ENCODE measurements around the gene UPK2.

Gene UPK2

GRCh38 chr11:118956094-118956846, at the start of gene UPK2:
UPK2 (plus strand) TSS chr11:118956298; CDS start chr11:118956351, 53 bp downstream.
- peak; percentile 1 for DNase-seq

GRCh38 chr11:118907051-118908042, 48.8 kb upstream of the UPK2 start:
- peak; percentile 20 for DNase-seq

GRCh38 chr11:118908264-118908663, 47.8 kb upstream of the UPK2 start:
- DNase-seq, result no peak

- peak; percentile 70 for DNase-seq
Observed at GRCh38 chr11:118908901-118909618, 47.0 kb upstream of the UPK2 start.

GRCh38 chr11:118909619-118910308, 46.3 kb upstream of the UPK2 start:
- no peak for DNase-seq

GRCh38 chr11:118910309-118911112, 45.6 kb upstream of the UPK2 start:
- no peak for DNase-seq

- DNase-seq, result no peak
Observed at GRCh38 chr11:118911113-118911879, 44.8 kb upstream of the UPK2 start.

GRCh38 chr11:118911880-118912741, 44.0 kb upstream of the UPK2 start:
- no peak for DNase-seq

- DNase-seq, result no peak
Observed at GRCh38 chr11:118912742-118913410, 43.2 kb upstream of the UPK2 start.

GRCh38 chr11:118913411-118914125, 42.5 kb upstream of the UPK2 start:
- no peak for DNase-seq

GRCh38 chr11:118914178-118914918, 41.8 kb upstream of the UPK2 start:
- no peak for DNase-seq

GRCh38 chr11:118914987-118915386, 41.1 kb upstream of the UPK2 start:
- no peak for DNase-seq

GRCh38 chr11:118915396-118915795, 40.7 kb upstream of the UPK2 start:
- no peak for DNase-seq

- DNase-seq, result no peak
Observed at GRCh38 chr11:118915941-118916841, 39.9 kb upstream of the UPK2 start.

GRCh38 chr11:118916842-118917388, 39.2 kb upstream of the UPK2 start:
- DNase-seq, result no peak

- DNase-seq, result no peak
Observed at GRCh38 chr11:118917481-118918127, 38.5 kb upstream of the UPK2 start.

Data from NCI-H1694 (cell line).